HG03442 (cell line): ENCODE data around the gene DEPP1.

Experiments used
- ATAC-seq: cut with Tn5 transposase; IDR thresholded peaks from one replicate; pipeline ENCODE4 v1.9.1; 2021; ENCODE audit warnings: mild to moderate bottlenecking, moderate library complexity; ENCODE audit not compliant: unreplicated experiment

DEPP1 gene

GRCh38 chr10:44934416-44935200, 44.0 kb downstream of the DEPP1 start:
- no peak for ATAC-seq

- ATAC-seq = no peak
These were observed 44.9 kb downstream of the DEPP1 start for GRCh38 chr10:44933451-44934321.

- ATAC-seq = peak; percentile 94
These were observed 45.8 kb downstream of the DEPP1 start for GRCh38 chr10:44932517-44933450.

GRCh38 chr10:44931621-44932516, 46.7 kb downstream of the DEPP1 start:
- ATAC-seq = no peak

GRCh38 chr10:44930904-44931620, 47.5 kb downstream of the DEPP1 start:
- no peak for ATAC-seq

- ATAC-seq = no peak
These were observed 49.0 kb downstream of the DEPP1 start for GRCh38 chr10:44929356-44930255.

GRCh38 chr10:44928462-44928861, 50.1 kb downstream of the DEPP1 start:
- ATAC-seq = no peak

GRCh38 chr10:44927352-44927751, 51.3 kb downstream of the DEPP1 start:
- ATAC-seq = no peak

- ATAC-seq = no peak
These were observed 51.8 kb downstream of the DEPP1 start for GRCh38 chr10:44926751-44927351.
